ENCODE measurements around the gene PAX3.

The PAX3 gene

GRCh38 chr2:222295368-222296062 lies 3.3 kb downstream of the PAX3 start:
- DNase-seq: no peak

- DNase-seq: no peak
Measured at GRCh38 chr2:222294996-222295367, 3.8 kb downstream of the PAX3 start.

DNA sequence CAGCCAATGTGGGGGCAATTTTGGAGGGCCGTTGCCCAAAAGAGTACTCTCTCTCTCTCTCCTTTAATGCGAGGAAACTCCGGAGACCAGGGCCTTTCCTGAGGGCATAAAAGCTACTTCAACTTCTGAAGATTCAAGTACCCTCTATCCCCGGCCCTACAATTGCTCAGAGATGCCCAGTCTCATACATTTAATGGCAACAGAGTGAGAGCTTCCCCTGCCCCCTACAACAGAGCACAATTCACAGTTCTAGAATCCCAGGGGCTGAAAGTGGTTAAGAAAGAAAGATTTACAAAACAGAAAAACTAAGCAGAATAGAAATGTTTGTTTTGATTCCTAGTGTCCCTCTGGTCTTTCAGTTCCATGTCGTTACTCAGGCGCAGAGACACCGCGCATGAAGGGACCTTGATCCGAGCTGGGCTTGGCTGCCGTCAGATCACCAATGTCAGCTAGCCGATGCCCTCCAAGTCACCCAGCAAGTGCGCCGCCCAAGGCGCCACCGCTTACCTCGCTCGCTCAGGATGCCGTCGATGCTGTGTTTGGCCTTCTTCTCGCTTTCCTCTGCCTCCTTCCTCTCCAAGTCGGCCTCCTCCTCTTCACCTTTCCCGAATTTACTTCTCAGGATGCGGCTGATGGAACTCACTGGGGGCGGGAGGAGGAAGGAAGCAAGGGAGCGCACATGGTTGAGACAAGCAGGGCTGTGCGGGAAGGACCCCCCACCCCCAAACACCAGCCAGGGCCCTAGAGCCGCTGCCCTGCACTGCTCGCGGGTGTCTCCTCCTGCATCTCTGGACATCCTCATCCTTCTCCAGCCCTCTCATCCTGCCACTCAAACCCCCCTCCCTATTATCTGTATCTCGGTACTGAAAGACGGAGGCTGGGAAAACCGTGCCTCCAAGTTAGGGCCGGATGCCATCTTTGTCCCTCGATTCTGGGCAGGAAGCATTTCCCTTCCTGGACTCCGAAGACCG lies 4.9 kb downstream of the PAX3 start:
- no peak for DNase-seq

DNA sequence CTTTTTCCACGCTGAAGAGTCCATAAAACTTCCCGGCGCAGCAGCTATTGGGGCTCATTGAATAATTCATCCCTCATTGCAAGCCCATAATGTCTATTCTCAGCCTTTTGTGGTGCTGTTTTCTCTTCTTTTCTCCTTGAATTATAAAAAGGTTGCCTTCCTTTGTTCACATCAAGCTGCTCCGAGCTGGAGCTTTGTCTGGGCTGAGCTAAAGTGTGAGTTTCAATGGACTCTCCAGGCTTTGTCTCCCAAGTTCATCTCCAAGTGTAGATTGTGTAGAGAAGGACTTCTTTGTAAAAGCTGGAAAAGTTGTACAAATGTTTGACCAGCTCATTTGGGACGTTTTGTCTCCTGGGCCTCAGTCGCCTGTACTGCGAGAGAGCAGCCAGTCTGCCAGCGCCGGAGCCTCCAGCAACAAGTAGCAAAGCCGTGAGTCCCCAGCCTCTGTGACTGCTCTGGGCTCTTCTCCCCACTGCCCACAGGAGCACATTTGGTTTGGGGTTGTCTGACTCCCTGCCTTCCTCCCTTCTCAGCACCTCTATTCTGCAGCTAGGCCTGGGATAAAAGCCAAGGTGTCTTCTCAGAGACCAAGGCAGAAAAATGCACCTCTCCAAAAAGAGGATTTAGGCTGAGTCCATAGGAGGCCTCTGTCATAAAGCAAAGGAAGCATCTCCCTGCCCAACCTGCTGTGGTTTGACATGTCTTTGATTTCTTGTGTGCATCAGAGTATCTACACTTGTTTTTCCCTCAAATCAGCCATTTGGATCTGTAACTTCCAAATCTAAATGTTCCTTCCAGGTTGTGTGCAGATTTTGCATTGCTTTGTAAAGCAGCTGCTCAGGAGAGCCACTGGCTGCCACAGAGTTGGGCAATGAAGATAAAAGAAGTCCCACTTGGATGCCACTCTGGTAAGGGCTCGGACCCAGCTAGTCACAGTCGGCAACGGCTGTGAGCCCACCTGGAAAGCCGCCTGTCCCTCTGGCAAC lies 6.4 kb downstream of the PAX3 start:
- no peak for DNase-seq

- no peak for DNase-seq
Measured at GRCh38 chr2:222291485-222291841, 7.3 kb downstream of the PAX3 start.

DNA sequence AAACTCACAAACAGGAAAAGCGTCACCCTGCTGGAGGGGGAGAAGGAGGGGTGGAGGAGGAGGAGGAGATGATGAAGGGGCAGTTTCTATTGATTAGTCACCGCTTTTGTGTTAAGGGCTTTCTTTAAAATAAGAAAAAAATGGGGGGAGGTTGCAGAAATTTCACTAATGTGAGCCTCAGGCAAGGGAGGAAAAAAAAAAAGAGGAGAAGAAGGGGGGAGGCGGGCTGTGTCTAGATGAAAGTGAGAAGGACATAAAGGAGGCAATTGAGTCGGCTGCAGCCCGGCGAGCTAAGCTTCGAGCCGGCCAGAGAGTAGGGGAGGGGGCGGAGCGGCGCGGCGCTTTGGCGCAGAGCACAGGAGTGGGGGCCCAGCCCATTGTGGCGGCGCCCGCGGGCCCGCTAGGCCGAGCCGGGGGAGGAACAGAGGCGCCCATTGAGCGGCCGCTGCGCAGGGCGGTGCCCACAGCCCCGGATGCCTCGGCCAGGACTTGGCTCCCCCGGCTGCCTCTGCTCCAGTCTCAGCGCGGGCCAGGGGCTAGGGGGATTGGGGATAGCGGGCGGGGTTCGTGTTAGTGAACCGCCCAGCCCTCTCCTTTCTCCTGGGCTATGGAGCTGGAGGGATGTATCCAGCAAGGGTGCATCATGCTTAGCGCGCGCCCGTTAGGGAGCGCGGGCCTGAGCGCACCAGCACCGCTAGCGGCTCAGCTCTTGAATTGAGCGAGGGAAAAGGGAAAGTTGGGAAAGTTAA lies 7.9 kb downstream of the PAX3 start:
- DNase-seq: no peak

DNA sequence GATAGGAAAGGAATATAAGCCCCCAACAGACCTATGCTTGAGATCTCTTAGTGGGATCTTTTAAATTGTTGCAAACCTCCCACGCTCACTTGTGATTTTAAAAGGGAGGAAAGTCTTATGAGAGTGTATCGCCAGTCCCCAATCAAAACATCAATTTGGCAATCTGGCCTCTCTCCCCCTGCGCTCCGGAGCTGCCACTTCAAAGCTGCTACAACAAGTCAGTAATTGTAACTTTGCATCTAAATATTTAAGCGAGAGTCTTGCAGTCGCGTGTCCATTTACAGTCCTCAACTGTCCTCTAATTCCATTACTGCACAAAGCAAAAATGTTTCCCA lies 8.4 kb downstream of the PAX3 start:
- DNase-seq: no peak

DNA sequence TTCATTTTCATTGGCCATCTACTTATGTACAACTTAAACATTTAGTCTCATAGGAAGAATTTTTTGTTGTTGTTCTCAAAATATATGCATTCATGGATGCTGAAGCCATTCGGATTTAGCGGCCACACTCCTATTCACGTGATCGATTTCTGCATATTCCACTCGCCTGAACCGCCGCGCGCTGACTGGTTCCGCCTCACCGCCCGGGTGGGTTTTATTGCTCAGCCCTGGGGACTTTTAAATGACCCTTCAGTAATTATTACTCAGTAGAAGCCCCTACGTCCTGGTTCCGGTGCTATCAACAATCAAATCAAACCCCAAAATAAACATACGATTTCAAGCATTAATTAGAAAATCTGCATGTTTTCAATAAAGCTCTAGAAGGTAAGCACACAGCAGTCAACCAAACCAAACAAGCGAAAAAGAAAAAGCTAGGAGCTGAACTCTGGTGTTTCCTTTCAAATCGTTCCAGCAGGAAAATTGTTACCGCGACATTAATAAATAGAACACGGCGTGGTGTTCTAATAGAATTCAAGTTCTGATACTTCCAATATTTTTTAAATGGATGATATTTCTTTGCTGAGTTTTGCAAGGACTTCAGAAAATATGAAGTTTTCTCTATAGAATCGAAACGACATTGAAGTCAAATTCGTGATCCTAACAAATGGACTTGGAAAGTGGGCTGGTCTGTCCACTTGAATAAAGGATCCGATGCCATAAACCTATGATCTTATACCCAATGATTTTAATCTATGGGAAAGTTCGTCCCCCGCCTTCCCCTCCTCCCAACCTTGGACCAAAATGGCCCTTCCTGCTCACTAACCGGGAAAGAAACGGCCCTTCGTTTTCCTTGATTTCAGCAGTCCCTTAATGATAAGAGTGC lies 9.3 kb downstream of the PAX3 start:
- no peak for DNase-seq

DNA sequence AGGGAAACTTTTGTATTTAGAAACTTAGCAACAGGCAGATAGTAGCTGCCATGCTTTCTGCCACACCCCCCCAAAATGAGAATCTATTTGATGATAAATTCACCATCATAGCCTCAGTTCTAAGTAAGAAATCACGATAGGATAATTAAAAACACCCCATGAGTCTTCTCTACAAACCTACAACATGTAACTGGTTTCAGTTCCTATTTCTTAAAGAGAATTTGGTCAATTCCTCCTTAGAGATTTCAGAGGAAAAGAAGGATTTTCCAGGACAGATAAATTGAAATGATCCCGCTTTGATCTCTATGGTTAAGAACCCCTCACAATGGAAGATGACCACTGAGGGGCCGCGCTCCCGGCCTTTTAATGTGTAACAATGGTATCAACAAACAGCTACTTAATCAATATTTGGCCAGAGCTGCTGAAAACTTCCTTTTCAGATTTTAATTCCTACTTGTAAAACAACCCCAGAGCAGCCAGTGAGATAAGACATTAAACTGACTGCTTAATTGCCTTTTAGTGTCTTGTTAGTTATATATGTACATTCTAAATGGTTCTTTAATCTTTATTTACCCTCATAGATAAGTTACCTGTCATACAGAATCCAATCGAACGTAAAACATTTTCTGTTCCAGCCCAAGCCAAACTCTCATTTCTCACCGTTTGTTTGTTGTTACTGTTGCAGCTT lies 10.1 kb downstream of the PAX3 start:
- no peak for DNase-seq

DNA sequence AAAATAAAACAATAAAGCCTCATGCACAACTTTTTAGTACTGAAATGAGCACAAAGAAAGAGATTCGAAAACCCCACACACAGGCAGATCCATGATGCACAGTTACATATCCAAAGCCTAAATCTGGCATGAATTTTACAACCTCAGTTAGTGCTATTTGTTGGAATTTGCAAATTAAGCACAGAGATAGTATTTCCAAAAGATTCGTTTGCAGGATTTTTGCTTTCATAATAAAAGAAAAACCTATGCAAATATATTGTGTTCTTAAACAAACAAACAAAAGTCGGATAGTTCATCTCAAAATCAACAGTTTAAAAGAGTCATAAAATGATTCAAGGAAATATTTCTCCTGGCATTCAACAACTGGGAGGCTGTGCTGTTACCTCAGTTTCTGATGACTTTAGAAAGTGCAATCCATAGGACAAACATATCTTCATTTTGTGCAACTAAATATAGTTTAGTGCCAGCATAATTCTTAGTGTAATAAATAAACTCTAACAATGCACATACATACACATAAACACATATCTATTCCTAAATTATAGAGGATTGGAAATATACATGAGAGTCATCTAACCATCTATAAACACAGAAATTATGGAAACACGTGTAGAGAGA lies 10.8 kb downstream of the PAX3 start:
- DNase-seq: no peak

DNA sequence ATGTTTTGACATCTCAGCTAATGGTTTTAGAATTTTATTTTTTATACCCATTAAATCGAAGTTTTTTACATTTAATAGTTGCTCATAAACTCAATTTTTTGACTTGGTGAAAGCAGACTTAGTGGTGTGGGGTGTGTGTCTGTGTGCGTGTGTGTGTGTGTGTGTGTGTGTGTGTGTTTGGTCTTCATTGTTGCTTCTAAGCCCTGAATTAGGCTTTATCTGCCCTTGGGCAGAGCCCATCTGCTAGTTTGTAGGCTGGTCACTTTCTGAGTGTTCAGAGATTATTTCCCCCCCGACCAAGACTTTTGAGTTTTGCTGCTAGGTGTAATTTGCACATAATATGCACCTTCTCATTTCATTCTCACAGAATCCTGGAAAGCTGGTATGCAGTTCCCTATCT lies 14.3 kb downstream of the PAX3 start:
- DNase-seq: no peak

DNA sequence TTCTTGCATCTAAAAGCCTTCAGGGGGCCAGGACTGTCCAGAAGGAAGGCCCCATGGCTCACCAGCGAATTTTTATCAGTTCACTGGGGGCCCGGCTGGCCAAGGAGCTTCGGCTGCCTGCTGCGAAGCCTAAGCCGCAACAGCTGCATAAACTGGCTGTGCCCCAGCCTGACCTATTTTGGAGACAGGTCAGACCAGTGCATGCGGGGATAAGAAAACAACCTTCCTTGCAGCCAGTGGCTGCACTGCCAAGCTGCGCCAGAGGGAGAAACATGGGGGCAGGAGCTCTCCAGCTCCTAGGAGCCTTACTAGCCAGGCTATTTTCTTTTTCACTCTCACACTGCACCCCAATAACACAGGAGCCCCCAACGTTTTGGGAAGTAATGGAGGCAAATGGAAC lies 15.2 kb downstream of the PAX3 start:
- no peak for DNase-seq

DNA sequence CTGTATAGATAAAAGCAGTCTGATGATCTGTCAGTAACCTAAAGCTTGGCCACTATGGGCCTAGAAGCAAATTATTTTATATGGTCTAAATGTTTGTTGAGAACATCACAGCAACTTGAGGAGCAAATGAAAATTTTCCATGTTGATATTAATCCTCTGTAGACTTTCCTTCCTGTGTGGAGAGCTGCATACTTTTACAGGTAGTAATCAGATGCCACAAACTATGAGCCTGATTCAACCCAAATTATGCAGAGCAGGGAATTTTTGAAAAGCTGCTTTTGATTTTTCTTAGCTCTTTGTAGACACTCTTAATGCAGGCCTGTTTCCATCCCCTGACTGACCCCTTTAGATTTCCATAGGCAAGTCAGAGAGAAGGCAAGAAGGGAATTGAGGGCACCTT lies 17.3 kb downstream of the PAX3 start:
- no peak for DNase-seq

DNA sequence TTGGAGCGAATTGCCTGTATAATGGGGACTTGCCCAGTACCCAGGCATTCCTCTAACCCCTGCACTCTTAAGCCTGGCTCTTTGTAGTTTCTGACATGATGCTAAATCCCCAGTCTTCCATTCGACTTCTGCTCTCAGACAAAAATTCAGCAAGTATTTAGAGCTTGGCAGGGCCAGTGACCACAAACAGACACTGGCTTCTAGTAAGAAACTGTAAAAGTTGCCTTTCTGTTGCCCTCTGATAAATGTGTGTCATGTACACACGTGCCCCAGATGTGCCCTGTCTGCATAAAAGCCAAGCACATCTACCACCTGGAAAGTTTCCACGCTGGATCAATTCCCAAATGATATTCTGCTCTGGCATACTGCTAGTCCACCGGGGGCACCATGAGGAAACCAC lies 18.0 kb downstream of the PAX3 start:
- DNase-seq: no peak

DNA sequence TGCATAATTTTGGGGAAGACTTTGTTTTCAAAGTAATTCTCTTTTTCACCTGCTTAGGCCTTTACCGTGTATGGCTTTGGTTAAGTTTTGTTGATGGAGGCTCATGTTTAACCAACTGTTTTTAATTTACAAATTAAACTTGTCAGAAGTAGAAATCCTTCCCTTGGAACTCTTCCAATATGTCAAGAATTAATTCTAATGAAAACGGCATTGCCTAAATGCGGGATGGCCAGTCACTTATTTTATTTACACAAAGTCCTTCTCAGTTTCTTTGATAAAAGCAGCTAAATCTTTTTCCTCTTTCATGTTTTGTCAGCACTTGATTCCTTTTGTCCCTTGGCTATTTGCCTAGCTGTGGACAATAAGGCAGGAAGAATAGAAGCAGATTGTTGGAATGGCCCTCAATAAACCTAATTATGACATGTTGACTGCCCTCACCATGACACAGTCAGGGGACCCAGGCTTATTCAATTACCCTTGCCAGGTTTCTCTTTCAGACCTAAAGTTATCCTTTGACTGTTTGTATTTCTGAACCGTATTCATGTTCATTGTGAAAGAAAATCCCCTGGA lies 26.3 kb downstream of the PAX3 start:
- DNase-seq: no peak

- no peak for DNase-seq
Measured at GRCh38 chr2:222271854-222272253, 26.9 kb downstream of the PAX3 start.

GRCh38 chr2:222270396-222270795 lies 28.4 kb downstream of the PAX3 start:
- DNase-seq: no peak

GRCh38 chr2:222269132-222269531 lies 29.7 kb downstream of the PAX3 start:
- DNase-seq: no peak

GRCh38 chr2:222268311-222268990 lies 30.3 kb downstream of the PAX3 start:
- DNase-seq: no peak
